ENCODE data around the gene GALNT11. TPM values are rescaled to one million over a fixed set of nuclear protein-coding genes. Genes with fewer than 3 reads are reported as not detected.

The GALNT11 gene
- total RNA-seq, result 10 to 100 TPM; 31.3 to 34.2 TPM
- polyA plus RNA-seq, result 10 to 100 TPM; 52.1 to 58.3 (median 53.7) TPM
- total RNA-seq, result 53.7 to 122 (median 70.0) reads per million in 6 experiments

DNA sequence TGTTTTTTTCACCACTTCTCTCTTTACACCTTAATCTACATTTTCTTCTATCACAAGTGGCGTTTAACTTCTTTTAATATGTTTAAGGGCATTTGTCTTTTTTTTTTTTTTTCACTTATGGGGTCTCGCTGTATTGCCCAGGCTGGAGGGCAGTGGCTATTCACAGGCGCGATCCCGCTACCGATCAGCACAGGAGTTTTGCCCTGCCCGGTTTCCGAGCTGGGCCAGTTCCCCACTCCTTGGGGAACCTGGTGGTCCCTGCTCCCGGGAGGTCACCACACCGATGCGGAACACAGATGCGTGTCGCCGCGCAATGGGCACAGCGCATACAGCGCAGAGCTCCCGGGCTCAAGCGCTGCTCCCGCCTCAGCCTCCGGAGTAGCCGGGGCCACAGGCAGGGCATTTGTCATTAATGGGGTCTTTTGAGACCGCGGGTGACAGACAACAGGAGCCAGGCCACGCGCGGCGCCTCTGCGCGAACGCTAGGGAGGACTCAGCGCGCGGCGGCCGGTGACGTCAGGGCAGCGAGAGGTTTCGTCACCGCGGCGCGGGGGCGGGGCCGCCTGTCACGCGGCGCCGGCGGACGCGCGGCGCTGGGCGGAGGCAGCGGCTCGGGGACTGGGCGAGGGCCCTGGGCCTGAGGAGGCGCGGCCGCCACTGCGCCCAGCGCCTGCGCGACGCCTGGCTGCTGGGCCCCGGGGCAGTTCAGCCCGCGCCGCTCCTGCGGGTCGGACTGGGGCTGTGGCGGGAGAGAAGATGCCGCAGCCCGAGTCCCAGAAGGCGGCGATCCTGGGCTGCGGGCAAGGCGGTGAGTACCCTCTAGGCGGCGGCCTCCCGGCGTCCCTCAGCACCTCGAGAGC is at the start of gene GALNT11:
GALNT11 (plus strand) TSS at position 598 of the 860 bp plus-strand sequence. CDS start 68,554 bp downstream, outside the sequence.
- peak within 1 kb of the TSS; percentile 85 to 98 (median 98) for H3K27ac Mint-ChIP-seq

GRCh38 chr7:151978616-151979015 is 46.9 kb upstream of the GALNT11 start:
- no peak overlapping the region for H3K27ac Mint-ChIP-seq
- peaks cover 0 to 6% (median 4%) of the 10 kb centered on the region in 5 donors for H3K27me3 Mint-ChIP-seq
- DNase-seq, result no peak
- ATAC-seq, result no peak
- peaks cover 0 to 8% (median 3%) of the 10 kb centered on the region in 3 donors for H3K36me3 Mint-ChIP-seq
- no peaks in the 10 kb centered on the region for H3K4me1 Mint-ChIP-seq
- POLR2A ChIA-PET, result no interaction called here
- no peak overlapping the region for H3K4me3 Mint-ChIP-seq
- peaks cover 0 to 6% (median 0%) of the 10 kb centered on the region in 9 donors for H3K9me3 Mint-ChIP-seq

More for the DNA sequence above, at the start of gene GALNT11:
- ATAC-seq, result peak; percentile 80 to 86
- POLR2A ChIA-PET, result interaction anchor here (0.8 to 4.4 kb wide), 3 partner anchors 12 to 148 kb away, joined by 3 to 20 read pairs (median 4); partner anchors contain the start of gene PRKAG2
- Mint-ChIP-seq H3K9me3 (peaks cover 0 to 4% (median 0%) of the 10 kb centered on the region in 9 donors), H3K4me1 (peaks cover 15 to 45% (median 44%) of the 10 kb centered on the region in 4 donors), H3K36me3 (peaks cover 0 to 13% (median 5%) of the 10 kb centered on the region in 3 donors), H3K27me3 (peaks cover 0 to 3% (median 0%) of the 10 kb centered on the region in 5 donors), H3K4me3 (peak within 1 kb of the TSS; percentile 86 to 93 (median 91))
- DNase-seq, result peak; percentile 78 to 92 (median 90)

DNA sequence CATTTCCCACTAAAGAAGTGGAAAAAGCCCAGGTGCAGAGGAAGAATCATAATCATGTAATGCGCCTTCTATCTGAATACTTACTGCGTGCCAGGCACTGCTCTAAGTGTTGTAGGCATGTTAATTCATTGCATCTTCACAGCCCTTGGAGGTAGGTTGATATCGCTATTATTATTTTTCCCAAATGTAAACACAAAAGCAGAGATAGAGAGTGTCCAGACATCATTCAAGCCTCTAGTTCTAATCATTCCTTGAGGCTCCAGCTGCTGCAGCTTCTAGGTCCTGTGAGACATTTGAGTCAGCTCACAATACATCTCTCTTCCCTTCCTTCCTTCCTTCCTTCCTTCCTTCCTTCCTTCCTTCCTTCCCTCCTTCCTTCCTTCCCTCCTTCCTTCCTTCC is 44.3 kb upstream of the GALNT11 start:
- POLR2A ChIA-PET, result no interaction called here
- Mint-ChIP-seq H3K27ac (no peak overlapping the region), H3K27me3 (peaks cover 0 to 26% (median 8%) of the 10 kb centered on the region in 5 donors), H3K36me3 (no peaks in the 10 kb centered on the region), H3K4me1 (no peaks in the 10 kb centered on the region), H3K4me3 (no peak overlapping the region), H3K9me3 (no peaks in the 10 kb centered on the region)
- ATAC-seq, result no peak
- no peak for DNase-seq

DNA sequence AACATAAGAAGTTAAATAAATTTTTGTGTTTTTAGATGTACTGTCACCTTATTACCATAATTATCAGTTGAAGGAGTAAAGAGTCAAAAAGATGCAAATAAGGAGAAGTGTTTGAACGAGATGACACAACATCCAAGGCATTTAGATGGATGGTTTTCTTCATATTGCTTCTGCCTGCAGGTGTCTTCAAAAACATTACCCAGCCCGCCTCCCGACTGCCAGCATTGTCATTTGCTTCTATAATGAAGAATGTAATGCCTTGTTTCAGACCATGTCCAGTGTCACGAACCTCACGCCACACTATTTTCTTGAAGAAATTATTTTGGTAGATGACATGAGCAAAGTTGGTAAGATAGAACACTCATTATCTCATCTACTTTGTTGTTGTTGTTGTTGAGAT is 42.7 kb upstream of the GALNT11 start:
- H3K27ac Mint-ChIP-seq, result no peak overlapping the region
- DNase-seq (no peak), ATAC-seq (no peak)
- no peak overlapping the region for H3K4me3 Mint-ChIP-seq
- H3K27me3 Mint-ChIP-seq, result peaks cover 5 to 33% (median 10%) of the 10 kb centered on the region in 5 donors
- no peaks in the 10 kb centered on the region for H3K36me3 Mint-ChIP-seq
- no peaks in the 10 kb centered on the region for H3K4me1 Mint-ChIP-seq
- no peaks in the 10 kb centered on the region for H3K9me3 Mint-ChIP-seq
- POLR2A ChIA-PET, result no interaction called here

DNA sequence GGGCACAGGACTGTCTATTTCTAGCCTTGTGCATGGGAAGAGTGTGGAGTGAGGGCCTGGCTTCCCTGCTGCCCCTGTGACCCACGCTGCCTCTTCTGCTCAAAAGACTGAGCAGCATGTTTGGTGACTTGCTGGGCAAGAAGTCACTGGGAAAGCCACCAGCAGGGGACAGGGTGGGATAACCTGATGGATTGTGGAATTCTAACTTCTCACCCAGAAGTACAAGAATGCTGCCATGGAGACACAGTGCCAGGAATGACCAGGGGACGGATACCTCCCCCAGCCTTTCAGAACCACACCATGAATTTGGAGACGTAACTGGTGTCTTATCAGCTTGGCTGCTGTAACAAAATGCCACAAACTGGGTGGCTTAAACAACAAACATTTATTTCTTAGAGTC is 40.9 kb upstream of the GALNT11 start:
- Mint-ChIP-seq H3K4me3 (no peak overlapping the region), H3K4me1 (no peaks in the 10 kb centered on the region), H3K9me3 (no peaks in the 10 kb centered on the region), H3K36me3 (no peaks in the 10 kb centered on the region), H3K27me3 (peaks cover 7 to 38% (median 10%) of the 10 kb centered on the region in 5 donors), H3K27ac (no peak overlapping the region)
- POLR2A ChIA-PET, result no interaction called here
- ATAC-seq (no peak), DNase-seq (no peak)

GRCh38 chr7:151987748-151988529 is 37.5 kb upstream of the GALNT11 start:
- H3K27me3 Mint-ChIP-seq, result peaks cover 10 to 38% (median 14%) of the 10 kb centered on the region in 5 donors
- no peak overlapping the region for H3K27ac Mint-ChIP-seq
- ATAC-seq, result no peak
- peaks cover 0 to 8% (median 7%) of the 10 kb centered on the region in 4 donors for H3K4me1 Mint-ChIP-seq
- no peak overlapping the region for H3K4me3 Mint-ChIP-seq
- no peaks in the 10 kb centered on the region for H3K36me3 Mint-ChIP-seq
- H3K9me3 Mint-ChIP-seq, result no peaks in the 10 kb centered on the region
- POLR2A ChIA-PET, result no interaction called here
- no peak for DNase-seq

DNA sequence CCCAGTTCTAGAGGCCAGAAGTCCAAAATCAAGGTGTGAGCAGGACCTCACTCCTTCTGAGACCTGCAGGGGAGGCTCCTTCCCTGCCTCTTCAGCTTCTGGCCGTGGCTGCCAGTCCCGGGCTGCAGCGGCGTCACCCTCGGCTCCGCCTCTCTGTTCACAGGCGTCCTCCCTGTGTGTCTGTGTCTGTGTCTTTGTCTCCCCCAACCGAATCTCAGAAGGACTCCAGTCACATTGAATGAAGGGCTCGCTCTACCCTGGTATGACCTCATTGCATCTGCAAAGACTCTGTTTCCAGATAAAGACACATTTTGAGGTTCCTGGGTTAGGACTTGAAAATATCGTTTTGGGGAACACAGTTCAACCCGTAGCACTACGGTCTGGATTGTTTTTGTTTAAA is 33.1 kb upstream of the GALNT11 start:
- H3K4me3 Mint-ChIP-seq, result peak overlapping the region in 2 of 10 donors; percentile 6 to 7
- H3K27ac Mint-ChIP-seq, result peak overlapping the region in 1 of 10 donors; percentile 58
- peak; percentile 28 to 72 (median 43) for DNase-seq
- no peaks in the 10 kb centered on the region for H3K9me3 Mint-ChIP-seq
- H3K4me1 Mint-ChIP-seq, result peaks cover 0 to 8% (median 7%) of the 10 kb centered on the region in 4 donors
- peaks cover 7 to 29% (median 24%) of the 10 kb centered on the region in 5 donors for H3K27me3 Mint-ChIP-seq
- ATAC-seq, result peak; percentile 100
- H3K36me3 Mint-ChIP-seq, result no peaks in the 10 kb centered on the region
- POLR2A ChIA-PET, result no interaction called here

DNA sequence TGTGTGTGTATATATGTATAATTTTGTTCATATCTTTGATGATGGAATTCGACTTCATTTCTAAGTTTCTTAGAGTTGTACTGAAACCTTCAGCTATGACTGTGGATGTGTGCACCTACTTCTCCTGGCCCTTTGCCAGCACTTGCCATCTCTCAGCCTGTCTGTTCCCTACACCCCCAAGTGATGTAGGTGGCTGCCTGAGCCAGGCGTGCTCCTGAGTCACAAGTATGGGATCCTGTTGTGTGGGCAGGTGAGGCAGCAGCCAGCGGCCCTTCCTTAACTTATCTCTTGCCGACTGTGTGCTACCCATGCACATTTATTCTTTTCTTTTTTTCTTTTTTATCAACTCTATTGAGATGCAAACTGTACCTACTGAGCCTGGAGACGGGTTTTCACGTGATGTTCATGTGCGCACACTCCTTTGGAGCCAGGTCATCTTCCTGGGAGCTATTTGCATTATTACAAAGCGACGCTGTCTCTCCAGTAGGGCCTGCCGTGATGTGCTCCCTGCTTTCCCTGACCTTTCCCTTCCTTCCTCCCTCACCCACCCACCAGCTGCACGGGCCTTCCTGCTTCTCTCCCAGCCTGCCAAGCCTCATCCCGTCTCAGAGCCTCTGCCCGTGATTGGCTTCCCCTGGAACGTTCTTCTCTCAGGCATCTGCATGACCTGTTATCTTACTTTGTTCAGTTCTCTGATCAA is 31.3 kb upstream of the GALNT11 start:
- Mint-ChIP-seq H3K4me1 (peaks cover 0 to 8% (median 7%) of the 10 kb centered on the region in 4 donors), H3K27ac (no peak overlapping the region), H3K9me3 (no peaks in the 10 kb centered on the region), H3K4me3 (no peak overlapping the region), H3K27me3 (peaks cover 8 to 31% (median 23%) of the 10 kb centered on the region in 5 donors), H3K36me3 (no peaks in the 10 kb centered on the region)
- ATAC-seq (no peak), DNase-seq (no peak)
- POLR2A ChIA-PET, result interaction anchor here (0.6 kb wide), 1 partner anchor 27 kb away, joined by 5 read pairs; no protein-coding TSS in a partner anchor

GRCh38 chr7:151999424-152000090 is 25.9 kb upstream of the GALNT11 start:
- no peaks in the 10 kb centered on the region for H3K4me1 Mint-ChIP-seq
- no peak overlapping the region for H3K27ac Mint-ChIP-seq
- no peaks in the 10 kb centered on the region for H3K9me3 Mint-ChIP-seq
- POLR2A ChIA-PET, result interaction anchor here (1.2 kb wide), 1 partner anchor 188 kb away, joined by 4 read pairs; no protein-coding TSS in a partner anchor
- H3K4me3 Mint-ChIP-seq, result no peak overlapping the region
- ATAC-seq, result no peak
- no peak for DNase-seq
- no peaks in the 10 kb centered on the region for H3K36me3 Mint-ChIP-seq
- H3K27me3 Mint-ChIP-seq, result peaks cover 11 to 40% (median 14%) of the 10 kb centered on the region in 5 donors

DNA sequence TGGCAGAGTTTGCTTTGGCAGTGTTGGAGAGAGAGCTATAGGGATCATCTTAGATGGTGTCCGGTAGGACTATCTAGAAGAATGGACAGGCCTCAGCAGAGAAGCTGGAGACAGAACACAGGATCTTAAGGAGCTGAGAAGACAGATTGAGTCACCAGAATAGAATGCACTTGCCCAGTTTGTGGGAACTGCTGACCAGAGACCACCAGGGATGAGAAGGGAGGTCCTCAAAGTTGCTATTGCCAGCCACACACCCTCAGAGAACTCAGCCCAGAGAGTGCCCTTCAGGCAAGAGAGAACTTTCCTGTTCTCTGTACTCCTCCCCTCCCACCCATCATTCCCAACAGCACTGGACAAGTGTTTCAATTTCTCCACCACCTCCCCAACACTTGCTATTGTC is 25.3 kb upstream of the GALNT11 start:
- no peak for DNase-seq
- POLR2A ChIA-PET, result no interaction called here
- H3K36me3 Mint-ChIP-seq, result no peaks in the 10 kb centered on the region
- H3K4me3 Mint-ChIP-seq, result no peak overlapping the region
- no peak overlapping the region for H3K27ac Mint-ChIP-seq
- no peak for ATAC-seq
- no peaks in the 10 kb centered on the region for H3K9me3 Mint-ChIP-seq
- H3K27me3 Mint-ChIP-seq, result peaks cover 10 to 34% (median 13%) of the 10 kb centered on the region in 5 donors
- no peaks in the 10 kb centered on the region for H3K4me1 Mint-ChIP-seq

- POLR2A ChIA-PET, result no interaction called here
- Mint-ChIP-seq H3K27me3 (peaks cover 6 to 11% (median 9%) of the 10 kb centered on the region in 5 donors), H3K36me3 (no peaks in the 10 kb centered on the region), H3K4me3 (no peak overlapping the region), H3K4me1 (peaks cover 0 to under 1% (median 0%) of the 10 kb centered on the region in 4 donors), H3K27ac (no peak overlapping the region), H3K9me3 (no peaks in the 10 kb centered on the region)
- no peak for ATAC-seq
- DNase-seq, result no peak
Measured at GRCh38 chr7:152006336-152006735, 19.1 kb upstream of the GALNT11 start.

GRCh38 chr7:152011860-152012259 is 13.6 kb upstream of the GALNT11 start:
- ATAC-seq (no peak), DNase-seq (no peak)
- H3K9me3 Mint-ChIP-seq, result peaks cover 0 to 4% (median 0%) of the 10 kb centered on the region in 9 donors
- POLR2A ChIA-PET, result no interaction called here
- no peaks in the 10 kb centered on the region for H3K36me3 Mint-ChIP-seq
- peaks cover 0 to 4% (median 2%) of the 10 kb centered on the region in 5 donors for H3K27me3 Mint-ChIP-seq
- H3K4me1 Mint-ChIP-seq, result peaks cover 0 to 2% (median 0%) of the 10 kb centered on the region in 4 donors
- H3K27ac Mint-ChIP-seq, result no peak overlapping the region
- no peak overlapping the region for H3K4me3 Mint-ChIP-seq

Measured in naive thymus-derived CD8-positive, alpha-beta T cell (primary cell).